ENCODE measurements around the gene IL1F10. TPM values are rescaled to one million over a fixed set of nuclear protein-coding genes. Genes with fewer than 3 reads are reported as not detected.

Gene IL1F10
- total RNA-seq, 1 donor from 2014 or later = not detected

Small RNA genes within 50 kb of the gene (small RNA-seq; reads per million reads assigned to genes)
- not detected for gene RNU6-1180P

Other genes starting within 250 kb of the IL1F10 start
- 0.41 TPM for gene IL1B, start 231.2 kb upstream of the IL1F10 start, total RNA-seq
- not detected for gene IL37, start 156.8 kb upstream of the IL1F10 start, total RNA-seq
- gene IL36G, start 90.0 kb upstream of the IL1F10 start, total RNA-seq = under 0.01 TPM
- not detected for gene IL36A, start 62.5 kb upstream of the IL1F10 start, total RNA-seq
- gene IL36B, start 15.1 kb upstream of the IL1F10 start, total RNA-seq = not detected
- not detected for gene IL36RN, start 8.8 kb upstream of the IL1F10 start, total RNA-seq
- not detected for gene IL1RN, start 59.6 kb downstream of the IL1F10 start, total RNA-seq
- 3.3 TPM for gene PSD4, start 106.0 kb downstream of the IL1F10 start, total RNA-seq
- under 0.01 TPM for gene PAX8, start 211.0 kb downstream of the IL1F10 start, total RNA-seq

Measured in frontal cortex (tissue), 1 donor.